Superior temporal gyrus (tissue), 1 donor: ENCODE results near the gene OVOL1.
"Not testable (repeated sequence)": the region's sequence is repeated elsewhere in the genome, so short reads cannot be mapped to it uniquely, and the experiment has no call there.

Source experiments
- DNase-seq: peaks from one replicate; pipeline ENCODE4 v3.0.0-alpha.2; 2016; ENCODE audit errors: extremely low spot score

The OVOL1 gene

GRCh38 chr11:65786786-65787636, at the start of gene OVOL1:
Gene OVOL1, plus strand, starts transcription at chr11:65787063. Its CDS starts 311 bp downstream, at chr11:65787374.
- no peak for DNase-seq

DNA sequence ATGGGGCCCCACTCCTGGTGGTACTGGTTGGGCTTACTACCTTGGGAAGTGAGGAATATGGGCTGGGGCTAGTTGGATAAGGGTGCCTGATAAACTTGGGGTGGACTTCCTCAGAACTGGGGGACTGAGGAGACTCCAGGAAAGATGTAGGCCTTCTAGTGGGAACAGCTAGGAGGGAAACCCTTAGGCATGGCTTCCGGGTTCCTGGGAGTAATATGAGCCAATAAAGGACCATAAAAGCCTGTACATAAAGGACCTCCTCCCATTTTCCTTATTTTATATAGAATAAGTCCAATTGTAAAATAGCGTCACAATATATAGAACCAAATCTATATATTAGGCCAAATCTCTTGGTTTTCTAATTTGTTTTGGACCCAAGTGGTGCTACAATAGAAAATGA, 47.8 kb upstream of the OVOL1 start:
- DNase-seq: no peak

DNA sequence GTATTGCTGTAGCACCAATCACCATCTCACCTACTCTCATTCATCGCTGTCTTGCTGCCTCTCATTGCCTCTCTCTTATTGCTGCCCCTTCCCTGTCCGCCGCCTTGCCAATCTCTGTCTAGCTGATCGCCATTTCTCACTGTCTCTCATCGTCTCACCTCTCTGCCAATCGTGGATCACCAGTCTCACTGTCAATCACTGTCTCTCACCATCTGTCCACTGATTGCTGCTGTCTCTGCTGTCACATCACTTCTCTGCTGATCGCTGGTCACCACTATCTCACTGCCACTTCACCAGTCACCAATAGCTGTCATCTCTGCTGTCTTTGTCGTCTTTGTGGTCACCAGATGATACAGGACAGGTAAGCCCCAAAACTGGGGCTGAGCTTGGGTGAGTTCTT, 45.7 kb upstream of the OVOL1 start:
- DNase-seq: no peak

GRCh38 chr11:65742353-65742752, 44.5 kb upstream of the OVOL1 start:
- DNase-seq: no peak

DNA sequence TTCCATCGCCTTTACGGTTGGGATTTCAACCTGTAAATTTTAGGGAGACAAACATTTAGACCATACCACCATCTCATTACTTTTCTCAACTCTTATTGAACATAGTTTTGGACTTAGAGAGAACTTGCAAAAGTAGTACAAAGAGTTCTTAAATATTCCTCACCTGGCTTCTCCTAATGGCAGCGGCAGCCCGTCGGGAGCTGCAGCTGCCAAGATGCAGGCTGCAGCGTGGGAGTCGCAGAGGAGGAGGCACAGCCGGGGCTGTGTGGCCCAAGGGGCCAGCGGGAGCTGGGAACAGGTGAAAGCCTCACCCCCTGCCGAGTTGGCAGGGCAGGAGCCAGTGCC, 43.2 kb upstream of the OVOL1 start:
- no peak for DNase-seq

- no peak for DNase-seq
These were observed 42.7 kb upstream of the OVOL1 start for GRCh38 chr11:65744026-65744698.

GRCh38 chr11:65744699-65745042, 42.2 kb upstream of the OVOL1 start:
- no peak for DNase-seq

DNA sequence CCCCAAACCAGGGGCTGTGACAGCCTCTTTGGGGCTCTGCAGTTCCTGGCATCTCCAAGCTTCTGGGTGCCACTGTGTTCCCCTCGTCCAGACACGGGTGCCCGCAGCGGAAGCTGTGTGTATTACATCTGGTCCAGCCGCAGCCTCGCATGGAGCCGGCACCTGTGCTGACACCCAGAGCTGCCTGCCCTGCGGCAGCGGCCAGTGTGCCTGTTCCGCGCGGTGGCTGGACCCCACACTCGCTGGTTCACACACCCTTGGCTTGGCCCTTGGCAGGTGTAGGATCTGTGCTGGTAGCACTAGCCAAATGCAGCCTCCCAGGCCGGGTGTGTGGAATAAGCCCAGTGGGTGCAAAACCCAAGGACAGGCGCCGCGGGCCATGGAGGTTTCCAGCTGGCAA, 41.8 kb upstream of the OVOL1 start:
- no peak for DNase-seq

GRCh38 chr11:65762169-65762568, 24.7 kb upstream of the OVOL1 start:
- DNase-seq: not testable (repeated sequence)

- not testable (repeated sequence) for DNase-seq
These were observed 24.0 kb upstream of the OVOL1 start for GRCh38 chr11:65762816-65763215.

DNA sequence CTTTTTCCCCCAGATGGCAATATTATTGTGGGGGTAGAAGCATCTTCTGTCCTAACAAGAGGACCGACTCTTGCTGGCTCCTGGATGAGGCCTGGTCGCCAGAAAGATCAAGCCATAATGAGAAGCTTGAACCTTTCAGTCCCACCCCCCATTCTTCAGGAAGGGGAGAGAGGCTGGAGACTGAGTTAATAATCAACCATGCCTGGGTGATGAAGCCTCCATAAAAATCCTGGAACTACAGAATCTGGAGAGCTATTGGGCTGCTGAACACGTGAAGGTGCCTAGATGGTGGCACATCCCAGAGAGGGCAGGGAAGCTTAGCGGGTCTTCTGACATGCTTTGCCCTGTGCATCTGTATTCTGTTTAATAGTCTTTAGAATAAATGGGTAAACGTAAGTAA, 22.4 kb upstream of the OVOL1 start:
- DNase-seq: no peak

GRCh38 chr11:65766535-65766934, 20.3 kb upstream of the OVOL1 start:
- no peak for DNase-seq

DNA sequence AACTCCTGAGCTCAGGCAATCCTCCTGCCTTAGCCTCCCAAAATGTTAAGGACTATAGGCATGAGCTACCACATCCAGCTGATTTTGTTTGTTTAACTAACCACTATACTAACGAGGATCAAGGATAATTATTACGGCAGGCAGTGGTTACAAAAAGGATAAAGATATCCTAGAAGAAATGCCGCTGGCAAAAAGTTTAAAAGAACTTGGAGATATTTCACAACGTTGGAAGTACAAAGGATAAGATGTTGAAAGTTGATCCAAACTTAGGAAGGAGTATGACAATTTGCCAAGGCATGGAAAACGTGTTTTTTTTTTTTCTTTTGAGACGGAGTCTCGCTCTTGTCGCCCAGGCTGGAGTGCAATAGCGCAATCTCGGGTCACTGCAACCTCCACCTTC, 19.5 kb upstream of the OVOL1 start:
- no peak for DNase-seq

DNA sequence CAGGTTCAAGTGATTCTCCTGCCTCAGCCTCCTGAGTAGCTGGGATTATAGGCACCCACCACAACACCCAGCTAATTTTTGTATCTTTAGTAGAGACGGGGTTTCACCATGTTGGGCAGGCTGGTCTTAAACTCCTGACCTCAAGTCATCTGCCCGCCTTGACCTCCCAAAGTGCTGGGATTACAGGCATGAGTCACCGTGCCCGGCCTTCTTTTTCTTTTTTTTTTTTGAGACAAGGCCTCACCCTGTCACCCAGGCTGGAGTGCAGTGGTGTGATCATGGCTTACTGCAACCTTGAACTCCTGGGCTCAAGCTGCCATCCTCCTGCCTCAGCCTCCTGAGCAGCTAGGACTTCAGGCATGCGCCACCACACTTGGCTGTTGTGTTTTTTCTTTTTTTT, 19.1 kb upstream of the OVOL1 start:
- not testable (repeated sequence) for DNase-seq

GRCh38 chr11:65770951-65771567, 15.8 kb upstream of the OVOL1 start:
- no peak for DNase-seq

DNA sequence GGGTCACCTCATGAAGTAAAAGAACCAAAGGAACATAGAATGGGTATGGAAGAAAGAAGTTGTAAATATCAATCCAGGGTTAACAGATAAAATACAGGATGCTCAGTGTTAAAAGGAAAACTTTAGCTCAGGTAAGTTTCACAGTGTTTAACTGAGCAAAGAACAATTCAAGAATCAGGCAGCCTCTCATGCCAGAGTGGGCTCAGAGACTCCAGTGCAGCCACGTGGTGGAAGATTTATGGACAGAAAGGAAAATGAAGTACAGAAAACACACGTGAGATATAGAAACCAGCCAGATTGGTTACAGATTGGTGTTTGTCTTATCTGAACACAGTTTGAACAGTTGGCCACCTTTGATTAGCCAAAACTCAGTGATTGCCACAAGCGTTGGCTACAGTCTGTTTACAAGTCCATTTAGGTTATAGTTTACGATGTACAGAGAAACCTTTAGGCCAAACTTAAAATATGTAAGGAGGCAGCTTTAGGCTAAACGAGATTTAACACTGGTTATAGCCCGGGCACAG, 15.2 kb upstream of the OVOL1 start:
- DNase-seq: no peak

DNA sequence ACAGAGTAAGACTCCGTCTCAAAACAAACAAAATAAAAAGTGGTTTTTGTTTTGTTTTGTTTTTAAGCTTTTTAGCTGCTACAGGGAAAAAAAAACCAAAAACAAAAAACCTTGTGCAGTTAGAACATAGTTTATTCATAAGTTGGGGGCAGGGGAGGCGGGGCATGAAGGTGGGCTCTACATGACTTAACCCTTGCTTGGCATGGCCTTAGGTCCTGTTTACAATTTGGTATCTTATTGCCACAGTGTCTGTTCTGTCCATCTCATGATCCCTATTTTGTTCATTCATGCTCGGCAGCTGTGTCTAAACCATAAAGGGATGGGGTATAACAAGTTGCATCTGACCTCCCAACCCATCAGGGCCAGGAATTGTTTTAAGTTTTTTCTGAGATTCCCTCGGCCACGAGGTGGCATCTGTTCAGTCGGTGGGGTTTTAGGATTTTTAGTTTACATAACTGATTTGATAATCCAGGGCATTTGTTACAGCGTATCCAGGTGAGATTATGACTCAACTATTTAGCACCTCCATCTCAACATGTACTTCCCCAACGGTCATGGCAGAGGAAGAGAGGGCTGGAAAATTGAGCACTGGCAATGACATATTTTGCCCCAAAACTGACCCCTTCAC, 13.0 kb upstream of the OVOL1 start:
- DNase-seq: no peak

DNA sequence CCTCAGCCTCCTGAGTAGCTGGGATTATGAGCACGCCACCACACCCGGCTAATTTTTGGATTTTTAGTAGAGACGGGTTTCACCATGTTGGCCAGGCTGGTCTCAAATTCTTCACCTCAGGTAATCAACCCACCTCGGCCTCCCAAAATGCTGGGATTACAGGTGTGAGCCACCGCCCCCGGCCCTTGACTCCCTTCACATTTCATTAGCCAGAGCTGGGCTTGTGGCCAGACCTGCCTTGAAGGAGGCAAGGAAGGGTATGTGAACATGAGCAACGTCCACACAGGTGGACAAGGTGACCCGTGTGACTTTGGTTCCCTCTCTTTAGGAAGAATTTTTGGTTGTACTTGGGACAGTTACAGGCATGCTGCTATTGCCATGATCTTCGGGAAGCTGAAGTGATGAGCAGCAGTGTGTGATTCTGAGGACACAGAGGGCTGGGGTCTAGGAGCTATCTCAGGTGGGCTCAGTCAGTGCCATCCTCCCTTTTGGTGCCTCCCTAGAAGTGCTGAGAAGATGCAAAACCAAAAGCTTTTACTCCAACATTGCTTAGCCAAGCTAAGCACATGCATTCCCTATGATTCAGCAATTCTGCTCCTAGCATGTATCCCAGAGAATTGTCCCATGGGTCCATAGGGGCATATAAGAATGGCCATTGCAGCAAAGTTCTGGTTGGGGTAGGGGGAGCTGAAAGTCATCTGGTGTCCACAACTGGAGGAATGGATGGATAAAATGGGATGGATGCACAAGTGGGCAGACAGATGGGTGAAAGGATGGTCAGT, 12.1 kb upstream of the OVOL1 start:
- no peak for DNase-seq

DNA sequence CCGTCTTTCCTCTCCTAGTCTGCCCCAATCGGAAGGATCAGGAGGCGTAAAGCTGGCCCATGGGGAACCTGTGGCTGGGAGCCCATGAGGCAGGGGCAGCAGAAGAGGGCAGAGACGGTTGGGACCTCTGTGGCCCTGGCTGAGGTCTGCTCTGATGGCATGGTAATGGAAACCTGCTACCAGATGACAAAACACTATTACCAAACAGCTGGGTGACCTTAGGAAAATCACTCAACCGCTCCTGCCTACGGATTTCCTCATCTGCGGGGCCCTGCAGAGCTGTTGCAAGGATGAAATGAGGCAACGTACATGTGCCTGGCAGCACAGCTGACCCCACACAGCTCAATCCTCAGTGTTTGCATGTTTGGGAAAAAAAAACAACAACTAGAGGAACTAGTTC, 10.7 kb upstream of the OVOL1 start:
- no peak for DNase-seq

GRCh38 chr11:65776710-65777141, 10.1 kb upstream of the OVOL1 start:
- DNase-seq: no peak

- DNase-seq: no peak
These were observed 9.6 kb upstream of the OVOL1 start for GRCh38 chr11:65777241-65777640.
